A549 (cell line): Measurements from ENCODE around the gene UBQLN1.

Source experiments
- ATOH8 ChIP-seq: fragments of 250-450 bp; sonication (Bioruptor Pico); IDR thresholded peaks from 2 replicates; pipeline ENCODE4 v1.5.0; 2020; ENCODE audit warnings: low read depth, mild to moderate bottlenecking, moderate library complexity
- MAZ ChIP-seq: fragments of 150-350 bp; IDR thresholded peaks from 2 replicates; pipeline ENCODE4 v1.6.1; 2014; ENCODE audit warnings: antibody characterized with exemption, low read depth, low read length, borderline replicate concordance
- POLR2AphosphoS2 ChIP-seq: conservative IDR thresholded peaks from 2 replicates; pipeline ENCODE4 v1.6.1; 2012; ENCODE audit warnings: low read length, improper control_type of control experiment, inconsistent platforms
- TF ChIP-seq, protein P1 (sequence below): fragments of >200 bp; sonication (Bioruptor Twin); formaldehyde crosslinking; IDR thresholded peaks from 3 replicates; pipeline ENCODE4 v1.5.1; 2016
- TF ChIP-seq, protein P2 (sequence below): fragments of 450-650 bp; IDR thresholded peaks from 2 replicates; pipeline ENCODE4 v1.6.1; 2014; ENCODE audit warnings: antibody characterized with exemption

GRCh38 chr9:83671451-83671850 lies 36.3 kb downstream of the UBQLN1 start:
- no peak for TF ChIP-seq MAZ
- TF ChIP-seq, protein P1, sequence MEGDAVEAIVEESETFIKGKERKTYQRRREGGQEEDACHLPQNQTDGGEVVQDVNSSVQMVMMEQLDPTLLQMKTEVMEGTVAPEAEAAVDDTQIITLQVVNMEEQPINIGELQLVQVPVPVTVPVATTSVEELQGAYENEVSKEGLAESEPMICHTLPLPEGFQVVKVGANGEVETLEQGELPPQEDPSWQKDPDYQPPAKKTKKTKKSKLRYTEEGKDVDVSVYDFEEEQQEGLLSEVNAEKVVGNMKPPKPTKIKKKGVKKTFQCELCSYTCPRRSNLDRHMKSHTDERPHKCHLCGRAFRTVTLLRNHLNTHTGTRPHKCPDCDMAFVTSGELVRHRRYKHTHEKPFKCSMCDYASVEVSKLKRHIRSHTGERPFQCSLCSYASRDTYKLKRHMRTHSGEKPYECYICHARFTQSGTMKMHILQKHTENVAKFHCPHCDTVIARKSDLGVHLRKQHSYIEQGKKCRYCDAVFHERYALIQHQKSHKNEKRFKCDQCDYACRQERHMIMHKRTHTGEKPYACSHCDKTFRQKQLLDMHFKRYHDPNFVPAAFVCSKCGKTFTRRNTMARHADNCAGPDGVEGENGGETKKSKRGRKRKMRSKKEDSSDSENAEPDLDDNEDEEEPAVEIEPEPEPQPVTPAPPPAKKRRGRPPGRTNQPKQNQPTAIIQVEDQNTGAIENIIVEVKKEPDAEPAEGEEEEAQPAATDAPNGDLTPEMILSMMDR: no peak
- TF ChIP-seq, protein P2, sequence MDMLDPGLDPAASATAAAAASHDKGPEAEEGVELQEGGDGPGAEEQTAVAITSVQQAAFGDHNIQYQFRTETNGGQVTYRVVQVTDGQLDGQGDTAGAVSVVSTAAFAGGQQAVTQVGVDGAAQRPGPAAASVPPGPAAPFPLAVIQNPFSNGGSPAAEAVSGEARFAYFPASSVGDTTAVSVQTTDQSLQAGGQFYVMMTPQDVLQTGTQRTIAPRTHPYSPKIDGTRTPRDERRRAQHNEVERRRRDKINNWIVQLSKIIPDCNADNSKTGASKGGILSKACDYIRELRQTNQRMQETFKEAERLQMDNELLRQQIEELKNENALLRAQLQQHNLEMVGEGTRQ: no peak
- TF ChIP-seq ATOH8: no peak
- TF ChIP-seq POLR2AphosphoS2: no peak
